ENCODE results near the gene GNAS-AS1.

Gene GNAS-AS1

GRCh38 chr20:58781138-58781537 is 69.6 kb downstream of the GNAS-AS1 start:
- Histone ChIP-seq H3K9me3 (ENCODE audit: control insufficient read depth, insufficient read depth, low read length) (no peaks in the 10 kb centered on the region), H3K9ac (ENCODE audit: low read depth, low read length) (no peak overlapping the region), H3K4me1 (ENCODE audit: control insufficient read depth, insufficient read depth, low read length) (no peaks in the 10 kb centered on the region), H3K27me3 (ENCODE audit: control insufficient read depth, insufficient read depth, low read length) (no peaks in the 10 kb centered on the region), H3K36me3 (ENCODE audit: control insufficient read depth, insufficient read depth, low read length) (no peaks in the 10 kb centered on the region), H3K4me3 (ENCODE audit: low read depth, low read length) (no peak overlapping the region)

GRCh38 chr20:58778760-58779159 is 71.9 kb downstream of the GNAS-AS1 start:
- Histone ChIP-seq H3K4me3 (ENCODE audit: low read depth, low read length) (no peak overlapping the region), H3K36me3 (ENCODE audit: control insufficient read depth, insufficient read depth, low read length) (no peaks in the 10 kb centered on the region), H3K27me3 (ENCODE audit: control insufficient read depth, insufficient read depth, low read length) (no peaks in the 10 kb centered on the region), H3K9me3 (ENCODE audit: control insufficient read depth, insufficient read depth, low read length) (no peaks in the 10 kb centered on the region), H3K9ac (ENCODE audit: low read depth, low read length) (no peak overlapping the region), H3K4me1 (ENCODE audit: control insufficient read depth, insufficient read depth, low read length) (no peaks in the 10 kb centered on the region)

GRCh38 chr20:58777657-58778056 is 73.0 kb downstream of the GNAS-AS1 start:
- Histone ChIP-seq H3K27me3 (ENCODE audit: control insufficient read depth, insufficient read depth, low read length) (no peaks in the 10 kb centered on the region), H3K9ac (ENCODE audit: low read depth, low read length) (no peak overlapping the region), H3K36me3 (ENCODE audit: control insufficient read depth, insufficient read depth, low read length) (no peaks in the 10 kb centered on the region), H3K4me3 (ENCODE audit: low read depth, low read length) (no peak overlapping the region), H3K9me3 (ENCODE audit: control insufficient read depth, insufficient read depth, low read length) (no peaks in the 10 kb centered on the region), H3K4me1 (ENCODE audit: control insufficient read depth, insufficient read depth, low read length) (no peaks in the 10 kb centered on the region)

GRCh38 chr20:58776109-58776508 is 74.6 kb downstream of the GNAS-AS1 start:
- no peak overlapping the region for H3K9ac ChIP-seq (ENCODE audit: low read depth, low read length)
- no peaks in the 10 kb centered on the region for H3K36me3 ChIP-seq (ENCODE audit: control insufficient read depth, insufficient read depth, low read length)
- H3K9me3 ChIP-seq (ENCODE audit: control insufficient read depth, insufficient read depth, low read length), result no peaks in the 10 kb centered on the region
- no peaks in the 10 kb centered on the region for H3K4me1 ChIP-seq (ENCODE audit: control insufficient read depth, insufficient read depth, low read length)
- no peaks in the 10 kb centered on the region for H3K27me3 ChIP-seq (ENCODE audit: control insufficient read depth, insufficient read depth, low read length)
- no peak overlapping the region for H3K4me3 ChIP-seq (ENCODE audit: low read depth, low read length)

GRCh38 chr20:58775371-58775770 is 75.3 kb downstream of the GNAS-AS1 start:
- Histone ChIP-seq H3K4me1 (ENCODE audit: control insufficient read depth, insufficient read depth, low read length) (no peaks in the 10 kb centered on the region), H3K9ac (ENCODE audit: low read depth, low read length) (no peak overlapping the region), H3K4me3 (ENCODE audit: low read depth, low read length) (no peak overlapping the region), H3K27me3 (ENCODE audit: control insufficient read depth, insufficient read depth, low read length) (no peaks in the 10 kb centered on the region), H3K9me3 (ENCODE audit: control insufficient read depth, insufficient read depth, low read length) (no peaks in the 10 kb centered on the region), H3K36me3 (ENCODE audit: control insufficient read depth, insufficient read depth, low read length) (no peaks in the 10 kb centered on the region)

- Histone ChIP-seq H3K4me3 (ENCODE audit: low read depth, low read length) (no peak overlapping the region), H3K36me3 (ENCODE audit: control insufficient read depth, insufficient read depth, low read length) (no peaks in the 10 kb centered on the region), H3K4me1 (ENCODE audit: control insufficient read depth, insufficient read depth, low read length) (no peaks in the 10 kb centered on the region), H3K9me3 (ENCODE audit: control insufficient read depth, insufficient read depth, low read length) (no peaks in the 10 kb centered on the region), H3K9ac (ENCODE audit: low read depth, low read length) (no peak overlapping the region), H3K27me3 (ENCODE audit: control insufficient read depth, insufficient read depth, low read length) (no peaks in the 10 kb centered on the region)
Measured at GRCh38 chr20:58774667-58775263, 75.9 kb downstream of the GNAS-AS1 start.

GRCh38 chr20:58774214-58774613 is 76.5 kb downstream of the GNAS-AS1 start:
- Histone ChIP-seq H3K4me1 (ENCODE audit: control insufficient read depth, insufficient read depth, low read length) (no peaks in the 10 kb centered on the region), H3K27me3 (ENCODE audit: control insufficient read depth, insufficient read depth, low read length) (no peaks in the 10 kb centered on the region), H3K9ac (ENCODE audit: low read depth, low read length) (no peak overlapping the region), H3K9me3 (ENCODE audit: control insufficient read depth, insufficient read depth, low read length) (no peaks in the 10 kb centered on the region), H3K4me3 (ENCODE audit: low read depth, low read length) (no peak overlapping the region), H3K36me3 (ENCODE audit: control insufficient read depth, insufficient read depth, low read length) (no peaks in the 10 kb centered on the region)

GRCh38 chr20:58772786-58773185 is 77.9 kb downstream of the GNAS-AS1 start:
- H3K36me3 ChIP-seq (ENCODE audit: control insufficient read depth, insufficient read depth, low read length), result no peaks in the 10 kb centered on the region
- no peaks in the 10 kb centered on the region for H3K9me3 ChIP-seq (ENCODE audit: control insufficient read depth, insufficient read depth, low read length)
- no peak overlapping the region for H3K4me3 ChIP-seq (ENCODE audit: low read depth, low read length)
- H3K4me1 ChIP-seq (ENCODE audit: control insufficient read depth, insufficient read depth, low read length), result no peaks in the 10 kb centered on the region
- no peak overlapping the region for H3K9ac ChIP-seq (ENCODE audit: low read depth, low read length)
- H3K27me3 ChIP-seq (ENCODE audit: control insufficient read depth, insufficient read depth, low read length), result no peaks in the 10 kb centered on the region

All from iPS-15b (cell line).